ENCODE measurements around the gene NT5DC1. TPM values are rescaled to one million over a fixed set of nuclear protein-coding genes. Genes with fewer than 3 reads are reported as not detected.

NT5DC1 gene
- total RNA-seq, 1 experiment from 2014 or later = 63.7 TPM

DNA sequence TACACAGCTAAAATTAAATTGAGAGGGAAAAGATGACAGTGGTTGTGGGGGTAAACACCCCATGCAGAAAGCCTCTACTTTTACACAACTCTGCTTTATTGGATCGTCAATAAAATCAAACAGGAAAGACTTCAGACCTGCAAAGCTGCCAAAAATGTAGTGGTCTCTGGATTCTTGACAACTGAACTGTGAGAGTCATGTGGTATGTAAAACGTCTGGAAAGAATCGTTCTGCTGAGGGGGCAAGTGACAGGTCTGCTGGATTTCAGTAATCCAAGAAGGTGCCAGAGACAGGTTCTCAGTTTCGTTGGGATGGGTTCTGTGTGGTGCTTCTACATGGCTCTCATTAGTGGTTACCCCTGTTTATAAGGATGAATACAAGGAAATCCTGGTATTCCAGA, 89.9 kb downstream of the NT5DC1 start:
- ChIA-PET POLR2A (no interaction called here), CTCF (no interaction called here), RAD21 (ENCODE audit: low non-redundant PET in 1 of 2, low total read pairs in 2 of 2, uncharacterized antibody in 2 of 2, unreplicated experiment in 2 of 2) (no interaction called here)
- H3K27me3 ChIP-seq (ENCODE audit: insufficient read depth, low read length) = no peaks in the 10 kb centered on the region
- H3K9me2 ChIP-seq (ENCODE audit: insufficient read depth) = peaks cover 4% of the 10 kb centered on the region; the same call in 1 of the 2 replicates
- H2AFZ ChIP-seq (ENCODE audit: low read depth, low read length, poor library complexity, severe bottlenecking) = no peak overlapping the region
- no peaks in the 10 kb centered on the region for H3K79me2 ChIP-seq (ENCODE audit: insufficient read depth, low read length)
- H3K4me2 ChIP-seq (ENCODE audit: low read length) = no peak overlapping the region
- intact Hi-C loops (cut with micrococcal nuclease) = no loop called here
- H3K9me3 ChIP-seq (ENCODE audit: control insufficient read depth in 1 of 2, insufficient read depth in 1 of 2, low read depth in 1 of 2, low read length in 2 of 2) = no peaks in the 10 kb centered on the region
- no peak overlapping the region for H3K27ac ChIP-seq (ENCODE audit: low read depth, low read length)
- no peak for ATAC-seq
- 0 out of 2 replicates have a peak, but pooled peaks cover 4% of the 10 kb centered on the region for H4K20me1 ChIP-seq (ENCODE audit: insufficient read depth)
- no peak overlapping the region for H3K4me3 ChIP-seq (replicated peaks in 1 of 2; ENCODE audit: low read depth in 1 of 2, low read length in 2 of 2)
- BruUV-seq (replicated peaks) = no TSS peak
- H3K36me3 ChIP-seq (ENCODE audit: control insufficient read depth in 1 of 2, insufficient read depth in 2 of 2, low read length in 2 of 2) = no peaks in the 10 kb centered on the region
- TF ChIP-seq CEBPB (IDR thresholded peaks at IDR 0.05; ENCODE audit: low read depth) (no peak), RAD21 (IDR thresholded peaks at IDR 0.05; ENCODE audit: low read depth) (no peak)
- no peaks in the 10 kb centered on the region for H3K4me1 ChIP-seq (ENCODE audit: control insufficient read depth in 1 of 2, insufficient read depth in 2 of 2, low read length in 2 of 2)
- DNase-seq (ENCODE audit: low read depth, low spot score) = no peak
- no peak overlapping the region for H3K9ac ChIP-seq (ENCODE audit: low read length)

GRCh38 chr6:116191881-116192280, 91.2 kb downstream of the NT5DC1 start:
- Histone ChIP-seq H3K9me3 (ENCODE audit: control insufficient read depth in 1 of 2, insufficient read depth in 1 of 2, low read depth in 1 of 2, low read length in 2 of 2) (no peaks in the 10 kb centered on the region), H3K4me2 (ENCODE audit: low read length) (no peak overlapping the region), H3K27me3 (ENCODE audit: insufficient read depth, low read length) (no peaks in the 10 kb centered on the region), H3K27ac (ENCODE audit: low read depth, low read length) (no peak overlapping the region), H3K36me3 (ENCODE audit: control insufficient read depth in 1 of 2, insufficient read depth in 2 of 2, low read length in 2 of 2) (no peaks in the 10 kb centered on the region), H3K79me2 (ENCODE audit: insufficient read depth, low read length) (no peaks in the 10 kb centered on the region), H2AFZ (ENCODE audit: low read depth, low read length, poor library complexity, severe bottlenecking) (no peak overlapping the region), H4K20me1 (ENCODE audit: insufficient read depth) (0 out of 2 replicates have a peak, but pooled peaks cover 4% of the 10 kb centered on the region), H3K4me3 (replicated peaks in 1 of 2; ENCODE audit: low read depth in 1 of 2, low read length in 2 of 2) (no peak overlapping the region), H3K4me1 (ENCODE audit: control insufficient read depth in 1 of 2, insufficient read depth in 2 of 2, low read length in 2 of 2) (no peaks in the 10 kb centered on the region), H3K9me2 (ENCODE audit: insufficient read depth) (peaks cover 4% of the 10 kb centered on the region; the same call in 1 of the 2 replicates), H3K9ac (ENCODE audit: low read length) (no peak overlapping the region)
- no TSS peak for BruUV-seq (replicated peaks)
- TF ChIP-seq SIN3A (IDR thresholded peaks at IDR 0.05; ENCODE audit: low read depth) (no peak), CEBPB (IDR thresholded peaks at IDR 0.05; ENCODE audit: low read depth) (no peak), TCF7L2 (IDR thresholded peaks at IDR 0.05; ENCODE audit: borderline replicate concordance, extremely low read depth, insufficient read depth, insufficient read length) (no peak), POLR2A (IDR thresholded peaks at IDR 0.05; ENCODE audit: borderline replicate concordance, extremely low read depth, insufficient read depth, insufficient read length) (no peak), RAD21 (IDR thresholded peaks at IDR 0.05; ENCODE audit: low read depth) (no peak), POLR2AphosphoS5 (IDR thresholded peaks at IDR 0.05; ENCODE audit: low read depth, low read length) (no peak)
- TF ChIP-seq, protein P1, sequence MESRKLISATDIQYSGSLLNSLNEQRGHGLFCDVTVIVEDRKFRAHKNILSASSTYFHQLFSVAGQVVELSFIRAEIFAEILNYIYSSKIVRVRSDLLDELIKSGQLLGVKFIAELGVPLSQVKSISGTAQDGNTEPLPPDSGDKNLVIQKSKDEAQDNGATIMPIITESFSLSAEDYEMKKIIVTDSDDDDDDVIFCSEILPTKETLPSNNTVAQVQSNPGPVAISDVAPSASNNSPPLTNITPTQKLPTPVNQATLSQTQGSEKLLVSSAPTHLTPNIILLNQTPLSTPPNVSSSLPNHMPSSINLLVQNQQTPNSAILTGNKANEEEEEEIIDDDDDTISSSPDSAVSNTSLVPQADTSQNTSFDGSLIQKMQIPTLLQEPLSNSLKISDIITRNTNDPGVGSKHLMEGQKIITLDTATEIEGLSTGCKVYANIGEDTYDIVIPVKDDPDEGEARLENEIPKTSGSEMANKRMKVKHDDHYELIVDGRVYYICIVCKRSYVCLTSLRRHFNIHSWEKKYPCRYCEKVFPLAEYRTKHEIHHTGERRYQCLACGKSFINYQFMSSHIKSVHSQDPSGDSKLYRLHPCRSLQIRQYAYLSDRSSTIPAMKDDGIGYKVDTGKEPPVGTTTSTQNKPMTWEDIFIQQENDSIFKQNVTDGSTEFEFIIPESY (IDR thresholded peaks at IDR 0.05; ENCODE audit: extremely low read depth, insufficient replicate concordance, low read length) = no peak
- TF ChIP-seq, protein P2, sequence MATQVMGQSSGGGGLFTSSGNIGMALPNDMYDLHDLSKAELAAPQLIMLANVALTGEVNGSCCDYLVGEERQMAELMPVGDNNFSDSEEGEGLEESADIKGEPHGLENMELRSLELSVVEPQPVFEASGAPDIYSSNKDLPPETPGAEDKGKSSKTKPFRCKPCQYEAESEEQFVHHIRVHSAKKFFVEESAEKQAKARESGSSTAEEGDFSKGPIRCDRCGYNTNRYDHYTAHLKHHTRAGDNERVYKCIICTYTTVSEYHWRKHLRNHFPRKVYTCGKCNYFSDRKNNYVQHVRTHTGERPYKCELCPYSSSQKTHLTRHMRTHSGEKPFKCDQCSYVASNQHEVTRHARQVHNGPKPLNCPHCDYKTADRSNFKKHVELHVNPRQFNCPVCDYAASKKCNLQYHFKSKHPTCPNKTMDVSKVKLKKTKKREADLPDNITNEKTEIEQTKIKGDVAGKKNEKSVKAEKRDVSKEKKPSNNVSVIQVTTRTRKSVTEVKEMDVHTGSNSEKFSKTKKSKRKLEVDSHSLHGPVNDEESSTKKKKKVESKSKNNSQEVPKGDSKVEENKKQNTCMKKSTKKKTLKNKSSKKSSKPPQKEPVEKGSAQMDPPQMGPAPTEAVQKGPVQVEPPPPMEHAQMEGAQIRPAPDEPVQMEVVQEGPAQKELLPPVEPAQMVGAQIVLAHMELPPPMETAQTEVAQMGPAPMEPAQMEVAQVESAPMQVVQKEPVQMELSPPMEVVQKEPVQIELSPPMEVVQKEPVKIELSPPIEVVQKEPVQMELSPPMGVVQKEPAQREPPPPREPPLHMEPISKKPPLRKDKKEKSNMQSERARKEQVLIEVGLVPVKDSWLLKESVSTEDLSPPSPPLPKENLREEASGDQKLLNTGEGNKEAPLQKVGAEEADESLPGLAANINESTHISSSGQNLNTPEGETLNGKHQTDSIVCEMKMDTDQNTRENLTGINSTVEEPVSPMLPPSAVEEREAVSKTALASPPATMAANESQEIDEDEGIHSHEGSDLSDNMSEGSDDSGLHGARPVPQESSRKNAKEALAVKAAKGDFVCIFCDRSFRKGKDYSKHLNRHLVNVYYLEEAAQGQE (IDR thresholded peaks at IDR 0.05; ENCODE audit: low read depth) = no peak
- TF ChIP-seq, protein P3, sequence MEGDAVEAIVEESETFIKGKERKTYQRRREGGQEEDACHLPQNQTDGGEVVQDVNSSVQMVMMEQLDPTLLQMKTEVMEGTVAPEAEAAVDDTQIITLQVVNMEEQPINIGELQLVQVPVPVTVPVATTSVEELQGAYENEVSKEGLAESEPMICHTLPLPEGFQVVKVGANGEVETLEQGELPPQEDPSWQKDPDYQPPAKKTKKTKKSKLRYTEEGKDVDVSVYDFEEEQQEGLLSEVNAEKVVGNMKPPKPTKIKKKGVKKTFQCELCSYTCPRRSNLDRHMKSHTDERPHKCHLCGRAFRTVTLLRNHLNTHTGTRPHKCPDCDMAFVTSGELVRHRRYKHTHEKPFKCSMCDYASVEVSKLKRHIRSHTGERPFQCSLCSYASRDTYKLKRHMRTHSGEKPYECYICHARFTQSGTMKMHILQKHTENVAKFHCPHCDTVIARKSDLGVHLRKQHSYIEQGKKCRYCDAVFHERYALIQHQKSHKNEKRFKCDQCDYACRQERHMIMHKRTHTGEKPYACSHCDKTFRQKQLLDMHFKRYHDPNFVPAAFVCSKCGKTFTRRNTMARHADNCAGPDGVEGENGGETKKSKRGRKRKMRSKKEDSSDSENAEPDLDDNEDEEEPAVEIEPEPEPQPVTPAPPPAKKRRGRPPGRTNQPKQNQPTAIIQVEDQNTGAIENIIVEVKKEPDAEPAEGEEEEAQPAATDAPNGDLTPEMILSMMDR (IDR thresholded peaks at IDR 0.05 in 2 of 3, conservative IDR thresholded peaks at IDR 0.05 in 1 of 3; ENCODE audit: borderline replicate concordance in 1 of 3, insufficient read depth in 1 of 3, low read depth in 2 of 3, low read length in 2 of 3) = no peak
- ChIA-PET CTCF (no interaction called here), POLR2A (no interaction called here), RAD21 (ENCODE audit: low non-redundant PET in 1 of 2, low total read pairs in 2 of 2, uncharacterized antibody in 2 of 2, unreplicated experiment in 2 of 2) (no interaction called here)
- no peak for DNase-seq (ENCODE audit: low read depth, low spot score)
- no peak for ATAC-seq
- intact Hi-C loops (cut with micrococcal nuclease) = no loop called here
